HepG2 (cell line): ENCODE results near the gene GLIS2. TPM values are rescaled to one million over a fixed set of nuclear protein-coding genes. Genes with fewer than 3 reads are reported as not detected.

Experiments used
- DPF2 ChIP-seq: sonication (generic); formaldehyde crosslinking; IDR thresholded peaks from 2 replicates; pipeline ENCODE4 v1.4.0; 2020; ENCODE audit warnings: mild to moderate bottlenecking, low read depth, missing genetic modification reagents, borderline replicate concordance
- ETV5 ChIP-seq: IDR thresholded peaks from 2 replicates; pipeline ENCODE4 v1.6.1; 2018; ENCODE audit warnings: missing biosample characterization, missing genetic modification reagents, inconsistent platforms, borderline replicate concordance
- ETV6 ChIP-seq: sonication (generic); formaldehyde crosslinking; conservative IDR thresholded peaks from 2 replicates; pipeline ENCODE4 v1.4.0; 2020; ENCODE audit warnings: missing genetic modification reagents
- HIVEP1 ChIP-seq: sonication (generic); formaldehyde crosslinking; IDR thresholded peaks from 2 replicates; pipeline ENCODE4 v1.4.0; 2020; ENCODE audit warnings: mild to moderate bottlenecking, missing genetic modification reagents
- HMG20B ChIP-seq: conservative IDR thresholded peaks from 2 replicates; pipeline ENCODE4 v1.6.1; 2016; ENCODE audit warnings: missing genetic modification reagents, missing compliant biosample characterization
- HNRNPLL ChIP-seq: fragments of 200-400 bp; formaldehyde crosslinking; IDR thresholded peaks from 2 replicates; pipeline ENCODE4 v1.6.1; 2017; ENCODE audit warnings: mild to moderate bottlenecking, low read depth, low read length; ENCODE audit not compliant: poor library complexity, severe bottlenecking
- KDM2A ChIP-seq: sonication (generic); formaldehyde crosslinking; IDR thresholded peaks from 2 replicates; pipeline ENCODE4 v1.4.0; 2020; ENCODE audit warnings: low read depth, missing genetic modification reagents, borderline replicate concordance
- NAIF1 ChIP-seq: sonication (generic); formaldehyde crosslinking; IDR thresholded peaks from 2 replicates; pipeline ENCODE4 v1.5.0; 2020; ENCODE audit warnings: mild to moderate bottlenecking, missing genetic modification reagents, borderline replicate concordance
- NFKBIZ ChIP-seq: IDR thresholded peaks from 2 replicates; pipeline ENCODE4 v1.6.1; 2018; ENCODE audit warnings: missing genetic modification reagents, missing compliant biosample characterization
- RFXAP ChIP-seq: sonication (generic); formaldehyde crosslinking; IDR thresholded peaks from 2 replicates; pipeline ENCODE4 v1.4.0; 2020; ENCODE audit warnings: missing genetic modification reagents, borderline replicate concordance
- STAG1 ChIP-seq: sonication (generic); formaldehyde crosslinking; IDR thresholded peaks from 2 replicates; pipeline ENCODE4 v1.4.0; 2020; ENCODE audit warnings: missing genetic modification reagents
- TMF1 ChIP-seq: sonication (generic); formaldehyde crosslinking; IDR thresholded peaks from 2 replicates; pipeline ENCODE4 v1.8.1; 2022; ENCODE audit warnings: low read depth, missing genetic modification reagents
- ZBTB21 ChIP-seq: sonication (generic); formaldehyde crosslinking; IDR thresholded peaks from 2 replicates; pipeline ENCODE4 v1.4.0; 2020; ENCODE audit warnings: missing genetic modification reagents
- ZBTB38 ChIP-seq: sonication (generic); formaldehyde crosslinking; IDR thresholded peaks from 2 replicates; pipeline ENCODE4 v1.5.1; 2020; ENCODE audit warnings: mild to moderate bottlenecking, missing genetic modification reagents
- ZNF282 ChIP-seq: fragments of 450-650 bp; IDR thresholded peaks from 2 replicates; pipeline ENCODE4 v1.6.1; 2018; ENCODE audit not compliant: partially characterized antibody
- ZNF674 ChIP-seq: sonication (generic); formaldehyde crosslinking; IDR thresholded peaks from 2 replicates; pipeline ENCODE4 v1.5.0; 2020; ENCODE audit warnings: low read depth, mild to moderate bottlenecking, missing genetic modification reagents
- ZNF816 ChIP-seq: sonication (generic); formaldehyde crosslinking; IDR thresholded peaks from 2 replicates; pipeline ENCODE4 v1.8.0; 2022; ENCODE audit warnings: missing genetic modification reagents, mild to moderate bottlenecking, borderline replicate concordance
- ZSCAN20 ChIP-seq: sonication (generic); formaldehyde crosslinking; IDR thresholded peaks from 2 replicates; pipeline ENCODE4 v1.4.0; 2020; ENCODE audit warnings: missing genetic modification reagents, mild to moderate bottlenecking, borderline replicate concordance
- polyA plus RNA-seq, 8 experiments: library from polyadenylated mRNA; depleted of rRNA in 3 of 8; stranded (reverse) in 7 of 8; unstranded in 1 of 8; fragments of >200 nt; fragmentation: Illumina TruSeq in 4 of 8; extraction: Trizol in 4 of 8; gene quantifications; 2 replicates each; pipeline versions ENCODE4 v1.2.1 to v1.2.3, GENCODE V29; 2011 to 2016; ENCODE audit warnings: low read depth in 4 of 8, missing spikeins in 1 of 8, mixed read lengths in 1 of 8; ENCODE audit not compliant: insufficient read depth in 1 of 8
- total RNA-seq, 5 experiments: library from RNA; depleted of rRNA; stranded (reverse); fragments of >200 nt; fragmentation: Illumina TruSeq; extraction: Trizol; gene quantifications; 2 replicates each; pipeline ENCODE4 v1.2.3, GENCODE V29; 2016; ENCODE audit warnings: low read depth in 1 of 5
- TF ChIP-seq, protein P1 (sequence below): sonication (generic); formaldehyde crosslinking; IDR thresholded peaks from 2 replicates; pipeline ENCODE4 v1.8.1; 2023; ENCODE audit warnings: mild to moderate bottlenecking, missing genetic modification reagents
- TF ChIP-seq, protein P2 (sequence below): sonication (generic); formaldehyde crosslinking; IDR thresholded peaks from 2 replicates; pipeline ENCODE4 v1.4.0; 2020; ENCODE audit warnings: mild to moderate bottlenecking, missing genetic modification reagents
- TF ChIP-seq, protein P3 (sequence below): sonication (generic); formaldehyde crosslinking; IDR thresholded peaks from 2 replicates; pipeline ENCODE4 v1.4.0; 2020; ENCODE audit warnings: missing genetic modification reagents
- TF ChIP-seq, protein P4 (sequence below): sonication (generic); formaldehyde crosslinking; IDR thresholded peaks from 2 replicates; pipeline ENCODE4 v1.4.0; 2020; ENCODE audit warnings: missing genetic modification reagents

The GLIS2 gene
- total and polyA plus RNA-seq, 2 of the 13 experiments (the other 11 are each of a cell fraction or from before 2014, with no cell fraction given) = 0.28 to 0.29 TPM

DNA sequence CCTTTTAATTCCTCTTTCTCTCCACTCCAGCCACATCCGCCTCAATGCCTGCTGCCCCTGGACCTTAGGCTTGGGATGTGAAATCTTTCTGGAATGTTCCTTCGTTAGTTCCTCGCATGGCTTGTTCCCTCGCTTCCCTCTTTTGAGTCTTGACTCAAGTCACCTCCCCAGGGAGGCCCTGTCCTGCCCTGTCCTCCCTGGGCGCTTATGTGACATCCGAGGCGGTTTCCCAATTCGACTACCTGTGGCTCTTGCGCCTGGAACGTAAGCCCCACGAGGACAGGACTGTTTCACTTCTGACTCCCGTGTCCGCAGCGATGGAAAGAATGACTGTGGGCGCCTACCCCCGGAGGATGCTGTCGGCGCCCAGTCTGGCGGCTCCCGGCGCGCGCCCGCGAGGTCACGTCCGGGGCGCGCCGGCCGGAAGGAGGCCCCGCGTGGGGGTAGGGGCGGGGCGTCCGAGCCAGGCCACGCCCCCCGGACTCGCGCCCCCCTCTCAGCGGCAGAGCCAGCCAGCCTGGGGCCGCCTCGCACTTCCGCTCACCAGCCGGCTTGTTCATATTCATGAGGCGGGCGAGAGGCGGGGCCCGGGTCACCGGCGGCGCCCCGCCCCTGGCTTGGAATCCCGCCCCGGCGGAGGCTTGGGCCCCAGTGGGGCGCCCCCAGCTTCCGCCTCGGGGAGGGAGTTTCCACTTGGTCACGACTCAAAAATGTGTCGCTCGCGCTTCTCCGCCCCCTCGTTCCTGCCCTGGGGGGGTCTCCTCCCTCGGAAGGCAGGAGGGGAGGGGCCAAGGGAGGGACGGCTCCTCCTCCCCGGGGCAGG lies 8.4 kb upstream of the GLIS2 start (continued):
- TF ChIP-seq, protein P1, sequence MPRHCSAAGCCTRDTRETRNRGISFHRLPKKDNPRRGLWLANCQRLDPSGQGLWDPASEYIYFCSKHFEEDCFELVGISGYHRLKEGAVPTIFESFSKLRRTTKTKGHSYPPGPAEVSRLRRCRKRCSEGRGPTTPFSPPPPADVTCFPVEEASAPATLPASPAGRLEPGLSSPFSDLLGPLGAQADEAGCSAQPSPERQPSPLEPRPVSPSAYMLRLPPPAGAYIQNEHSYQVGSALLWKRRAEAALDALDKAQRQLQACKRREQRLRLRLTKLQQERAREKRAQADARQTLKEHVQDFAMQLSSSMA (CRISPR knock-in tag) = no peak
- TF ChIP-seq HNRNPLL (peak; percentile 53), ETV6 (CRISPR knock-in tag) (0 out of 2 replicates have a peak, but pooled peaks have one; percentile 44), HIVEP1 (peak; percentile 91), NFKBIZ (CRISPR knock-in tag) (no peak), NAIF1 (no peak), ZBTB21 (CRISPR knock-in tag) (no peak), ZNF816 (no peak), STAG1 (no peak), RFXAP (no peak), DPF2 (no peak), ZSCAN20 (CRISPR knock-in tag) (no peak), TMF1 (CRISPR knock-in tag) (no peak), ZNF282 (no peak), ETV5 (peak; percentile 66; the same call in 1 of the 2 replicates), ZNF674 (CRISPR knock-in tag) (no peak), ZBTB38 (CRISPR knock-in tag) (no peak), KDM2A (CRISPR knock-in tag) (0 out of 2 replicates have a peak, but pooled peaks have one; percentile 25), HMG20B (CRISPR knock-in tag) (no peak)
- TF ChIP-seq, protein P2, sequence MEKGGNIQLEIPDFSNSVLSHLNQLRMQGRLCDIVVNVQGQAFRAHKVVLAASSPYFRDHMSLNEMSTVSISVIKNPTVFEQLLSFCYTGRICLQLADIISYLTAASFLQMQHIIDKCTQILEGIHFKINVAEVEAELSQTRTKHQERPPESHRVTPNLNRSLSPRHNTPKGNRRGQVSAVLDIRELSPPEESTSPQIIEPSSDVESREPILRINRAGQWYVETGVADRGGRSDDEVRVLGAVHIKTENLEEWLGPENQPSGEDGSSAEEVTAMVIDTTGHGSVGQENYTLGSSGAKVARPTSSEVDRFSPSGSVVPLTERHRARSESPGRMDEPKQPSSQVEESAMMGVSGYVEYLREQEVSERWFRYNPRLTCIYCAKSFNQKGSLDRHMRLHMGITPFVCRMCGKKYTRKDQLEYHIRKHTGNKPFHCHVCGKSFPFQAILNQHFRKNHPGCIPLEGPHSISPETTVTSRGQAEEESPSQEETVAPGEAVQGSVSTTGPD (CRISPR knock-in tag) = no peak
- TF ChIP-seq, protein P3, sequence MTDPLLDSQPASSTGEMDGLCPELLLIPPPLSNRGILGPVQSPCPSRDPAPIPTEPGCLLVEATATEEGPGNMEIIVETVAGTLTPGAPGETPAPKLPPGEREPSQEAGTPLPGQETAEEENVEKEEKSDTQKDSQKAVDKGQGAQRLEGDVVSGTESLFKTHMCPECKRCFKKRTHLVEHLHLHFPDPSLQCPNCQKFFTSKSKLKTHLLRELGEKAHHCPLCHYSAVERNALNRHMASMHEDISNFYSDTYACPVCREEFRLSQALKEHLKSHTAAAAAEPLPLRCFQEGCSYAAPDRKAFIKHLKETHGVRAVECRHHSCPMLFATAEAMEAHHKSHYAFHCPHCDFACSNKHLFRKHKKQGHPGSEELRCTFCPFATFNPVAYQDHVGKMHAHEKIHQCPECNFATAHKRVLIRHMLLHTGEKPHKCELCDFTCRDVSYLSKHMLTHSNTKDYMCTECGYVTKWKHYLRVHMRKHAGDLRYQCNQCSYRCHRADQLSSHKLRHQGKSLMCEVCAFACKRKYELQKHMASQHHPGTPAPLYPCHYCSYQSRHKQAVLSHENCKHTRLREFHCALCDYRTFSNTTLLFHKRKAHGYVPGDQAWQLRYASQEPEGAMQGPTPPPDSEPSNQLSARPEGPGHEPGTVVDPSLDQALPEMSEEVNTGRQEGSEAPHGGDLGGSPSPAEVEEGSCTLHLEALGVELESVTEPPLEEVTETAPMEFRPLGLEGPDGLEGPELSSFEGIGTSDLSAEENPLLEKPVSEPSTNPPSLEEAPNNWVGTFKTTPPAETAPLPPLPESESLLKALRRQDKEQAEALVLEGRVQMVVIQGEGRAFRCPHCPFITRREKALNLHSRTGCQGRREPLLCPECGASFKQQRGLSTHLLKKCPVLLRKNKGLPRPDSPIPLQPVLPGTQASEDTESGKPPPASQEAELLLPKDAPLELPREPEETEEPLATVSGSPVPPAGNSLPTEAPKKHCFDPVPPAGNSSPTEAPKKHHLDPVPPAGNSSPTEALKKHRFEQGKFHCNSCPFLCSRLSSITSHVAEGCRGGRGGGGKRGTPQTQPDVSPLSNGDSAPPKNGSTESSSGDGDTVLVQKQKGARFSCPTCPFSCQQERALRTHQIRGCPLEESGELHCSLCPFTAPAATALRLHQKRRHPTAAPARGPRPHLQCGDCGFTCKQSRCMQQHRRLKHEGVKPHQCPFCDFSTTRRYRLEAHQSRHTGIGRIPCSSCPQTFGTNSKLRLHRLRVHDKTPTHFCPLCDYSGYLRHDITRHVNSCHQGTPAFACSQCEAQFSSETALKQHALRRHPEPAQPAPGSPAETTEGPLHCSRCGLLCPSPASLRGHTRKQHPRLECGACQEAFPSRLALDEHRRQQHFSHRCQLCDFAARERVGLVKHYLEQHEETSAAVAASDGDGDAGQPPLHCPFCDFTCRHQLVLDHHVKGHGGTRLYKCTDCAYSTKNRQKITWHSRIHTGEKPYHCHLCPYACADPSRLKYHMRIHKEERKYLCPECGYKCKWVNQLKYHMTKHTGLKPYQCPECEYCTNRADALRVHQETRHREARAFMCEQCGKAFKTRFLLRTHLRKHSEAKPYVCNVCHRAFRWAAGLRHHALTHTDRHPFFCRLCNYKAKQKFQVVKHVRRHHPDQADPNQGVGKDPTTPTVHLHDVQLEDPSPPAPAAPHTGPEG = no peak
- TF ChIP-seq, protein P4, sequence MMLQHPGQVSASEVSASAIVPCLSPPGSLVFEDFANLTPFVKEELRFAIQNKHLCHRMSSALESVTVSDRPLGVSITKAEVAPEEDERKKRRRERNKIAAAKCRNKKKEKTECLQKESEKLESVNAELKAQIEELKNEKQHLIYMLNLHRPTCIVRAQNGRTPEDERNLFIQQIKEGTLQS = 0 out of 2 replicates have a peak, but pooled peaks have one; percentile 9
